Posterior cingulate gyrus (tissue), 11 donors: ENCODE results near the gene INSC.
A peak's percentile ranks its signal among the peaks of the same experiment; 100 is the strongest.

Source experiments
- DNase-seq, 10 donors: peaks; one replicate each; pipeline versions ENCODE4 v3.0.0 to v3.0.0-alpha.2; 2020 to 2021; ENCODE audit warnings: mixed read lengths in 3 of 10
- intact Hi-C: fragments of 100-400 bp; cut with DNase I; formaldehyde crosslinking; loops from one replicate; pipeline ENCODE4 v1.15.1; 2023

Gene INSC

GRCh38 chr11:15178214-15178613, 63.5 kb downstream of the INSC start:
- intact Hi-C loops: no loop called here
- no peak for DNase-seq

- intact Hi-C loops: no loop called here
- no peak for DNase-seq
Observed at GRCh38 chr11:15179167-15179566, 64.4 kb downstream of the INSC start.

GRCh38 chr11:15180212-15180792, 65.6 kb downstream of the INSC start:
- intact Hi-C loops: no loop called here
- DNase-seq: no peak

- intact Hi-C loops: no loop called here
- no peak for DNase-seq
Observed at GRCh38 chr11:15182372-15182771, 67.6 kb downstream of the INSC start.

- intact Hi-C loops: no loop called here
- no peak for DNase-seq
Observed at GRCh38 chr11:15185021-15185420, 70.3 kb downstream of the INSC start.

- DNase-seq: no peak
- intact Hi-C loops: no loop called here
Observed at GRCh38 chr11:15186146-15186545, 71.4 kb downstream of the INSC start.

- no peak for DNase-seq
- intact Hi-C loops: no loop called here
Observed at GRCh38 chr11:15189189-15189588, 74.5 kb downstream of the INSC start.

- no peak for DNase-seq
- intact Hi-C loops: no loop called here
Observed at GRCh38 chr11:15189641-15190365, 75.1 kb downstream of the INSC start.

- intact Hi-C loops: no loop called here
- DNase-seq: no peak
Observed at GRCh38 chr11:15190611-15191010, 75.9 kb downstream of the INSC start.

GRCh38 chr11:15192005-15192556, 77.4 kb downstream of the INSC start:
- intact Hi-C loops: no loop called here
- no peak for DNase-seq

- DNase-seq: no peak
- intact Hi-C loops: loop anchor here (5.0 kb wide), 1 partner anchor 68 kb away; no protein-coding TSS in a partner anchor
Observed at GRCh38 chr11:15194671-15195415, 80.1 kb downstream of the INSC start.

- intact Hi-C loops: loop anchor here (5.0 kb wide), 1 partner anchor 68 kb away; no protein-coding TSS in a partner anchor
- DNase-seq: no peak
Observed at GRCh38 chr11:15195454-15196200, 80.9 kb downstream of the INSC start.

- DNase-seq: no peak
- intact Hi-C loops: loop anchor here (5.0 kb wide), 1 partner anchor 69 kb away; no protein-coding TSS in a partner anchor
Observed at GRCh38 chr11:15196704-15197103, 82.0 kb downstream of the INSC start.

- peak in 4 of 10 donors; percentile 18 to 79 (median 35) for DNase-seq
- intact Hi-C loops: loop anchor here (5.0 kb wide), 1 partner anchor 70 kb away; no protein-coding TSS in a partner anchor
Observed at GRCh38 chr11:15197696-15198095, 83.0 kb downstream of the INSC start.

- peak in 3 of 10 donors; percentile 36 to 90 (median 80) for DNase-seq
- intact Hi-C loops: loop anchor here (5.0 kb wide), 1 partner anchor 71 kb away; no protein-coding TSS in a partner anchor
Observed at GRCh38 chr11:15198284-15198683, 83.6 kb downstream of the INSC start.

GRCh38 chr11:15199693-15200092, 85.0 kb downstream of the INSC start:
- intact Hi-C loops: loop anchor here (5.0 to 10.0 kb wide), 2 partner anchors 72 to 405 kb away; no protein-coding TSS in a partner anchor
- peak in 1 of 10 donors; percentile 23 for DNase-seq

GRCh38 chr11:15200696-15201095, 86.0 kb downstream of the INSC start:
- intact Hi-C loops: loop anchor here (10.0 kb wide), 1 partner anchor 406 kb away; no protein-coding TSS in a partner anchor

GRCh38 chr11:15201586-15201985, 86.9 kb downstream of the INSC start:
- DNase-seq: no peak
- intact Hi-C loops: loop anchor here (10.0 kb wide), 1 partner anchor 407 kb away; no protein-coding TSS in a partner anchor

More at GRCh38 chr11:15200696-15201095, 86.0 kb downstream of the INSC start:
- DNase-seq: no peak

GRCh38 chr11:15202626-15203025, 87.9 kb downstream of the INSC start:
- DNase-seq: no peak
- intact Hi-C loops: loop anchor here (10.0 kb wide), 1 partner anchor 408 kb away; no protein-coding TSS in a partner anchor

- intact Hi-C loops: loop anchor here (10.0 kb wide), 1 partner anchor 410 kb away; no protein-coding TSS in a partner anchor
- DNase-seq: no peak
Observed at GRCh38 chr11:15204711-15205110, 90.0 kb downstream of the INSC start.
